ENCODE measurements around the gene SLC38A2. TPM values are rescaled to one million over a fixed set of nuclear protein-coding genes. Genes with fewer than 3 reads are reported as not detected.
"Not testable (repeated sequence)": the region's sequence is repeated elsewhere in the genome, so short reads cannot be mapped to it uniquely, and the experiment has no call there.

The SLC38A2 gene
- total RNA-seq, 1 experiment from 2014 or later: 238 TPM

- H3K4me1 ChIP-seq (replicated peaks); H3K36me3 ChIP-seq; H3K27me3 ChIP-seq (replicated peaks); DNase-seq (ENCODE audit: low read depth in 1 of 2, low spot score in 2 of 2); H3K4me3 ChIP-seq; H3K27ac ChIP-seq; H3K9me3 ChIP-seq (replicated peaks): not testable (repeated sequence)
Observed at GRCh38 chr12:46325075-46325474, 47.5 kb downstream of the SLC38A2 start.

- H3K4me1 ChIP-seq (replicated peaks): no peaks in the 10 kb centered on the region
- no peaks in the 10 kb centered on the region for H3K27me3 ChIP-seq (replicated peaks)
- H3K4me3 ChIP-seq: no peak overlapping the region
- H3K27ac ChIP-seq: no peak overlapping the region
- H3K9me3 ChIP-seq (replicated peaks): no peaks in the 10 kb centered on the region
- no peak for DNase-seq (ENCODE audit: low read depth in 1 of 2, low spot score in 2 of 2)
- H3K36me3 ChIP-seq: no peaks in the 10 kb centered on the region
Observed at GRCh38 chr12:46320731-46321130, 51.8 kb downstream of the SLC38A2 start.

- Histone ChIP-seq H3K9me3 (replicated peaks) (no peaks in the 10 kb centered on the region), H3K4me1 (replicated peaks) (no peaks in the 10 kb centered on the region), H3K36me3 (no peaks in the 10 kb centered on the region), H3K4me3 (no peak overlapping the region), H3K27me3 (replicated peaks) (no peaks in the 10 kb centered on the region), H3K27ac (no peak overlapping the region)
- no peak for DNase-seq (ENCODE audit: low read depth in 1 of 2, low spot score in 2 of 2)
Observed at GRCh38 chr12:46318037-46318436, 54.5 kb downstream of the SLC38A2 start.

Other genes with a start within 250 kb of the SLC38A2 start
- gene SLC38A1, start 103.7 kb downstream of the SLC38A2 start, total RNA-seq (2014; rRNA removed; shearing (Covaris generic)): 9.7 and 15.6 TPM in 2 replicates